Heart right ventricle (tissue), 16 donors: ENCODE results near the gene PLCH1. TPM values are rescaled to one million over a fixed set of nuclear protein-coding genes. Genes with fewer than 3 reads are reported as not detected.

ENCODE experiments used
- ATAC-seq, 8 donors: fragments of 200-7000 bp; cut with Tn5 transposase; one replicate each; pipeline ENCODE4 v1.9.1; 2020; ENCODE audit warnings: mild to moderate bottlenecking in 8 of 8, moderate library complexity in 8 of 8, moderate number of reproducible peaks in 1 of 8
- DNase-seq, 2 donors: peaks; one replicate each; pipeline ENCODE4 v3.0.0-alpha.2; 2020
- H3K27ac ChIP-seq, 10 donors: fragments of 200-600 bp; sonication (generic) in 2 of 10; one replicate each; pipeline versions ENCODE4 v1.5.0 to v1.8.0; 2020 to 2022; ENCODE audit warnings: mild to moderate bottlenecking in 3 of 10
- H3K27me3 ChIP-seq, 7 donors: fragments of 200-600 bp; one replicate each; pipeline ENCODE4 v1.8.0; 2021 to 2022; ENCODE audit warnings: mild to moderate bottlenecking in 2 of 7
- H3K36me3 ChIP-seq, 9 donors: fragments of 200-600 bp; sonication (generic) in 1 of 9; one replicate each; pipeline versions ENCODE4 v1.5.0 to v1.8.0; 2020 to 2022; ENCODE audit warnings: mild to moderate bottlenecking in 2 of 9
- H3K4me1 ChIP-seq, 9 donors: fragments of 200-600 bp; sonication (generic) in 1 of 9; one replicate each; pipeline versions ENCODE4 v1.5.0 to v1.8.0; 2020 to 2022; ENCODE audit warnings: mild to moderate bottlenecking in 4 of 9
- H3K4me3 ChIP-seq, 10 donors: fragments of 200-600 bp; sonication (generic) in 2 of 10; one replicate each; pipeline versions ENCODE4 v1.5.0 to v1.8.0; 2020 to 2022; ENCODE audit warnings: mild to moderate bottlenecking in 7 of 10, moderate library complexity in 2 of 10
- H3K9me3 ChIP-seq, 11 donors: fragments of 200-600 bp in 10 of 11; sonication (generic) in 2 of 11; one replicate each; pipeline versions ENCODE4 v1.5.0 to v1.8.0; 2013 to 2022; ENCODE audit warnings: mild to moderate bottlenecking in 2 of 11, control low read depth in 1 of 11, moderate library complexity in 1 of 11
- WGBS, 2 donors: extraction: QIAGEN DNeasy Blood & Tissue Kit; methylation state at CpG; one replicate each; pipeline ENCODE4 v1.1.7; 2013; ENCODE audit warnings: inconsistent platforms in 1 of 2; 5-methylcytosine and 5-hydroxymethylcytosine counted together
- intact Hi-C, 10 donors: fragments of 100-400 bp; cut with DNase I; formaldehyde crosslinking; loops; one replicate each; pipeline versions ENCODE4 v1.11.1 to v1.14.2; 2022
- polyA plus RNA-seq, 2 donors: library from polyadenylated mRNA; stranded (reverse); fragments of 200-250 nt; gene quantifications; one replicate each; pipeline ENCODE4 v1.2.3, GENCODE V29; 2013
- total RNA-seq, 10 donors: library from RNA; stranded (reverse); fragmentation: NEBNext Ultra II Directional in 3 of 10; extraction: Animal tissue kit (Norgen Biotek cat#: 25700) in 3 of 10; gene quantifications; one replicate each; pipeline versions ENCODE4 v1.2.1 to v1.2.4, GENCODE V29; 2021 to 2023
- TF ChIP-seq, protein P1 (sequence below), 9 donors: fragments of 200-600 bp; sonication (generic) in 2 of 9; IDR thresholded peaks; one replicate each; pipeline versions ENCODE4 v1.5.0 to v1.8.0; 2021 to 2022; ENCODE audit warnings: antibody characterized with exemption in 9 of 9, mild to moderate bottlenecking in 5 of 9, moderate library complexity in 1 of 9
- donor health status: Arrhythmogenic right ventricular cardiomyopathy.
- donor health status: ischemic (EF 13 %, LVEDD 7.1; RV severe dilation, severe dysfunction).
- donor health status: healthy with polysubstance abuse.
- donor health status: DM: no; HTN: yes; CAD: no.
- donor health status: DM: no; HTN: no; CAD: no.
- donor health status: ischemic (EF 25% LVEDD 6.9; RV normal size, moderate dysfunction).
- donor health status: ischemic (EF 25% LVEDD 5.7; RV mildly dilated, moderate dysfunction).
- donor health status: healthy.
- donor health status: DM: yes; HTN: yes; CAD: no.
- donor health status: Ischemic cardiomyopathy.
- donor health status: ischemic (EF 35%, LVEDD 5.7; RV mildly dilated, moderate dysfunction).
- donor health status: nonischemic (EF 11% LVEDD 7.7; RV severe dilation, severe dysfunction).
- donor health status: DM: yes; HTN: yes; CAD: no.
- donor health status: PGD.
- donor health status: ischemic (EF 29% LVEDD 5.4; RV normal size, mild dysfunction).
- donor health status: nonischemic (EF 23%, LVEDD 6.1; RV moderate dilation, normal function).

PLCH1 gene
- total and polyA plus RNA-seq, 12 donors = 0.13 to 2.1 (median 0.51) TPM

DNA sequence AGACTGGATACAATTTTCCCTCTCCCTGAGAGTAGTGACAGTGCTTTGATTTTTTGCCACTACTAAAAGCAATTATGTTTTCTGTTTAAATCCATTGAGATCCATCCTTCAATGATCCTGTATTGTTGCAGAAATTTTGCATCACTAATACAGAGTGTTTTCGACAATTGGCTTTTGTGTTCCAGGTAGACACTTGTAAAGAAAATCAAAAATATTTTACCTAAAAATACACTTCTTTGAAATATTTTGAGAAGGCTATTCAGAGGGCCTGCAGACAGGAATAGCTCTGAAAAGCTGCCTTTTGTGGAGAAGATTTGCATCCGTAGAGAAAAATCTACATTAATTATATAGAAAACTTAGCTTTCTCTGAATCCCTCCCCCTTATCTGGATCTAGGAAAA is 384.6 kb downstream of the PLCH1 start:
- intact Hi-C loops = no loop called here
- TF ChIP-seq, protein P1, sequence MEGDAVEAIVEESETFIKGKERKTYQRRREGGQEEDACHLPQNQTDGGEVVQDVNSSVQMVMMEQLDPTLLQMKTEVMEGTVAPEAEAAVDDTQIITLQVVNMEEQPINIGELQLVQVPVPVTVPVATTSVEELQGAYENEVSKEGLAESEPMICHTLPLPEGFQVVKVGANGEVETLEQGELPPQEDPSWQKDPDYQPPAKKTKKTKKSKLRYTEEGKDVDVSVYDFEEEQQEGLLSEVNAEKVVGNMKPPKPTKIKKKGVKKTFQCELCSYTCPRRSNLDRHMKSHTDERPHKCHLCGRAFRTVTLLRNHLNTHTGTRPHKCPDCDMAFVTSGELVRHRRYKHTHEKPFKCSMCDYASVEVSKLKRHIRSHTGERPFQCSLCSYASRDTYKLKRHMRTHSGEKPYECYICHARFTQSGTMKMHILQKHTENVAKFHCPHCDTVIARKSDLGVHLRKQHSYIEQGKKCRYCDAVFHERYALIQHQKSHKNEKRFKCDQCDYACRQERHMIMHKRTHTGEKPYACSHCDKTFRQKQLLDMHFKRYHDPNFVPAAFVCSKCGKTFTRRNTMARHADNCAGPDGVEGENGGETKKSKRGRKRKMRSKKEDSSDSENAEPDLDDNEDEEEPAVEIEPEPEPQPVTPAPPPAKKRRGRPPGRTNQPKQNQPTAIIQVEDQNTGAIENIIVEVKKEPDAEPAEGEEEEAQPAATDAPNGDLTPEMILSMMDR (IDR thresholded peaks at IDR 0.05) = no peak
- 88 to 89% methylated on average over 2 of the region's 2 CpGs for WGBS, 2 donors
- Histone ChIP-seq H3K36me3 (no peaks in the 10 kb centered on the region), H3K27me3 (no peaks in the 10 kb centered on the region), H3K27ac (no peak overlapping the region), H3K4me1 (peaks cover 0 to 6% (median 0%) of the 10 kb centered on the region in 9 donors), H3K4me3 (no peak overlapping the region), H3K9me3 (peaks cover 0 to 11% (median 6%) of the 10 kb centered on the region in 11 donors)
- ATAC-seq (no peak), DNase-seq (no peak)

DNA sequence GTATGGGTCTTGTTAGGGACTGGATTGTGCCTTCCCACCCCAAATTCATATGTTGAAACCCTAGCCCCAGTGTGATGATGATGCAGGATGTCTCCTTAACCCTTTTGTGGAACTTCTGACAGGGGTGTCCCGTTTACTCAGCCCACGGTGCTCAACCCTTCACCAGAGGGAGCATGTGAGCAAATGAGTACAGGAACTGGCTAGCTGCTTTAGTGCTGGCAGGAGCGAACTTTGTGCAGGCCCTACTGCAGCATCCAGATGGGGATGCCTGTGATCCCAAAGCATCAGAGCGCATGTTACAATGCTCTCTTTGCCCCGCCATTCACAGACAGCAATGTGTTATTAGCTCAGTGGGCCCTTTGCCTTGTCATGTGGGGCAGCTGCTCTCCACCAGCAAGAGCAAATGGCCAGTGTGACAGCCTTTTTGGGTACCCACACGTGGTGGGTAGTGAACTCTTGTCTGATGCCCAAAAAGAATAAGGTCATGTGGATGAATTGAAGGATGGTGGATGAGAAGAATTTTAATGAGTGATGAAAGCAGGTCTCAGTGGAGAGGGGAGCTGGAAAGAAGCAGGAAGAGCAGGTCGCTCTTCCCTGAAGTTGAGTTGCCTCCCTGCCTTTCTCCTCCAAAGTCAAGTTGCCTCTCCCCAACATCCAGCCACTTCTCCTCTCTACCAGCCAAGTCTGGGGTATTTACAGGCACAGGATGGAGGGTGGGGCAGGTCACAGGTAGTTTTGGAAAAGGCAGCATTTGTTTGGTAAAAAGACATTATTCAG is 388.1 kb downstream of the PLCH1 start:
- TF ChIP-seq, protein P1 (IDR thresholded peaks at IDR 0.05) = peak in 3 of 9 donors; percentile 7 to 29 (median 24)
- 52% methylated on average over 7 of the region's 7 CpGs for WGBS, 2 donors
- intact Hi-C loops = loop anchor here in 2 of 10 donors (2.0 to 10.0 kb wide), 2 partner anchors 344 to 348 kb away; no protein-coding TSS in a partner anchor
- H3K27me3 ChIP-seq = no peaks in the 10 kb centered on the region
- peak in 4 of 8 donors; percentile 18 to 63 (median 34) for ATAC-seq
- H3K4me3 ChIP-seq = no peak overlapping the region
- no peaks in the 10 kb centered on the region for H3K9me3 ChIP-seq
- peaks cover 0 to 4% (median 0%) of the 10 kb centered on the region in 9 donors for H3K4me1 ChIP-seq
- H3K27ac ChIP-seq = no peak overlapping the region
- DNase-seq = no peak
- no peaks in the 10 kb centered on the region for H3K36me3 ChIP-seq

DNA sequence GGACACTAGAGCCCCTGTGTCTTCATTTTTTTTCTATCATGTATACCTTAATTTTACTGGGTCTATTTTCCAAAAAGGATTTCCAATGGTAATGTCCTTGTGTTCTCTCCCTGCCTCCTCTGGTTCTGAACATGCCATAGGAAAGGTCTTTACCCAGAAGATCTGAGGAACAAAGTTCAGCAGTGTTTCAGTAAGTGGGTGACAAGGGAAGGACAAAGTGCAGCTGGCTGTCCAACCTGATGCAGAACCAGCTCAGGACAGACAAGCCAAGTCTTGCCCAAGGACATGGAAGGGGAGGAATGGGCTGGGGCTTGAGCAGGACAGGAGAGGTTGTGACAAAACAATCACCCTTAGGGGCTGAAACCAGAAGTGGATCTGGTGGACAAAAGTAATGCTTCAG is 390.2 kb downstream of the PLCH1 start:
- Histone ChIP-seq H3K9me3 (peaks cover 0 to 4% (median 0%) of the 10 kb centered on the region in 11 donors), H3K36me3 (no peaks in the 10 kb centered on the region), H3K4me3 (no peak overlapping the region), H3K4me1 (peaks cover 0 to 4% (median 0%) of the 10 kb centered on the region in 9 donors), H3K27me3 (no peaks in the 10 kb centered on the region), H3K27ac (no peak overlapping the region)
- no peak for DNase-seq
- intact Hi-C loops = loop anchor here in 3 of 10 donors (5.0 to 10.0 kb wide), 3 partner anchors 308 to 350 kb away; no protein-coding TSS in a partner anchor
- no peak for ATAC-seq
- TF ChIP-seq, protein P1 (IDR thresholded peaks at IDR 0.05) = no peak

DNA sequence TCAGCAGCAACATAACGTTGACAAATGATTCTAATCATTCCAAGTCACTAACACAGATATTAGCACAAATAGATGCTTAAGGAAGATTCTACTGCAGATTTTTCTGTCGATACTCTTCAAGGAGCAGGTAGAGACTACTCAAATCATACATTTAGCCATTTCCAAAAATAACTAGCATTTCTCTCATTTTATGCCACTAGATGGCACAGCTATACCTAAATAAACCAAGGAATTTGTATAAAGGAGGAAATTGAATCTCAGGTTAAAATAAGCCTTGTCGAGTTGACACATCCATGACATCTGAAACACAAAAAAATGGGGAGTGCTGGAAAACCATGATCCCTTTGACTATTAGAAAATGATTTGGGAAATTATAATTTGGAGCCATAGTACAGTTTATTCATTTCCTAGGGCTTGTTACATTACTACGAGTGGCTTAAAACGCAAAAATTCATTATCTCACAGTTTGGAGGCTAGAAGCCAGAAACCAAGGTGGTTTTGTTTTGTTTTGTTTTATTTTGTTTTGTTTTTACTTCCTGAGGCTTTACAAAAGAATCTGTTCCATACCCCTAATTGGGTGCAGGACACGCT is 391.9 kb downstream of the PLCH1 start:
- ATAC-seq (peak in 2 of 8 donors; percentile 37 to 39), DNase-seq (no peak)
- intact Hi-C loops = loop anchor here in 9 of 10 donors (1.0 to 10.0 kb wide), 7 partner anchors 309 to 352 kb away; no protein-coding TSS in a partner anchor
- WGBS, 2 donors = 55% methylated on average over 6 of the region's 6 CpGs
- no peak overlapping the region for H3K27ac ChIP-seq
- no peaks in the 10 kb centered on the region for H3K27me3 ChIP-seq
- peaks cover 0 to 4% (median 0%) of the 10 kb centered on the region in 9 donors for H3K4me1 ChIP-seq
- TF ChIP-seq, protein P1 (IDR thresholded peaks at IDR 0.05) = peak; percentile 26 to 68 (median 51)
- no peak overlapping the region for H3K4me3 ChIP-seq
- H3K9me3 ChIP-seq = peaks cover 0 to 4% (median 0%) of the 10 kb centered on the region in 11 donors
- no peaks in the 10 kb centered on the region for H3K36me3 ChIP-seq
